Choroid plexus epithelial cell (primary cell): ENCODE data around the gene AP5Z1.

Experiments
- DNase-seq: peaks from one replicate; pipeline ENCODE4 v3.0.0-alpha.2; 2010; ENCODE audit warnings: low read depth
- H3K4me3 ChIP-seq: 2 replicates; pipeline ENCODE4 v1.5.1; 2011; ENCODE audit warnings: low read depth, mild to moderate bottlenecking, control low read depth, low read length, moderate library complexity
- TF ChIP-seq, protein P1 (sequence below): conservative IDR thresholded peaks from 2 replicates; pipeline ENCODE4 v1.5.1; 2011; ENCODE audit warnings: low read depth, mild to moderate bottlenecking, control low read depth, inconsistent platforms, low read length, moderate library complexity

The AP5Z1 gene

DNA sequence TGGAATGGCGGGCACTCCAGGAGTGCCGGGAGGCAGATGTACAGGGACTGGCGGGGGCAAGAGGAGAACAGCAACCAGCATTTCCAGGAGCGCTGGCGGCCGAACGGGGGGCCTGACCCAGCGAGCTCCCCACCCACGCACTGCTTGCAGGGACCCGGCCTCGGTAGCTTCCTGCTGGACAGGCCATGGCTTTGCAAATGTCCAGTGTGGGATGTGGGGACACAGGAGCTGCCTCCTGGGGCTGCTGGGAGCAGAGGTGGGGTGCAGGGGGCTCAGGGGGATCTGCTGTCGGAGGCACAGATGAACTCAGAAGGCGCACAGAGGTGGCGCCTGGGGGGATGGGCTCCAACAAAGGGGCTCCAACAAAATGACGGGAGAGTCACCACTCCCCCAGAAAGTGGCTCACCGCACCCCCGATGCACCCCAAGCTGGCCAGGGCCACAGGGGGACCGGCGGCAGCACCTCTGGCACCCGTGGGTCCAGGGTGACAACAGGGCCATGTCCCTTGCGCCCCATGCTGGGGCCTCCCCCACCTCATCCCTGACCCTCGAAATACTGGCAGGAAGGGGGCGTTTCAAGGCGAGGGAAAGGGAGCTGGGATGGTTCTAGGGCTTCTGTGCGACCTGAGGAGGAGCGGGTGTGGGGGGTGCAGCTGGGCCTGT is 41.1 kb downstream of the AP5Z1 start:
- no peak overlapping the region for H3K4me3 ChIP-seq
- TF ChIP-seq, protein P1, sequence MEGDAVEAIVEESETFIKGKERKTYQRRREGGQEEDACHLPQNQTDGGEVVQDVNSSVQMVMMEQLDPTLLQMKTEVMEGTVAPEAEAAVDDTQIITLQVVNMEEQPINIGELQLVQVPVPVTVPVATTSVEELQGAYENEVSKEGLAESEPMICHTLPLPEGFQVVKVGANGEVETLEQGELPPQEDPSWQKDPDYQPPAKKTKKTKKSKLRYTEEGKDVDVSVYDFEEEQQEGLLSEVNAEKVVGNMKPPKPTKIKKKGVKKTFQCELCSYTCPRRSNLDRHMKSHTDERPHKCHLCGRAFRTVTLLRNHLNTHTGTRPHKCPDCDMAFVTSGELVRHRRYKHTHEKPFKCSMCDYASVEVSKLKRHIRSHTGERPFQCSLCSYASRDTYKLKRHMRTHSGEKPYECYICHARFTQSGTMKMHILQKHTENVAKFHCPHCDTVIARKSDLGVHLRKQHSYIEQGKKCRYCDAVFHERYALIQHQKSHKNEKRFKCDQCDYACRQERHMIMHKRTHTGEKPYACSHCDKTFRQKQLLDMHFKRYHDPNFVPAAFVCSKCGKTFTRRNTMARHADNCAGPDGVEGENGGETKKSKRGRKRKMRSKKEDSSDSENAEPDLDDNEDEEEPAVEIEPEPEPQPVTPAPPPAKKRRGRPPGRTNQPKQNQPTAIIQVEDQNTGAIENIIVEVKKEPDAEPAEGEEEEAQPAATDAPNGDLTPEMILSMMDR = no peak
- DNase-seq = no peak

DNA sequence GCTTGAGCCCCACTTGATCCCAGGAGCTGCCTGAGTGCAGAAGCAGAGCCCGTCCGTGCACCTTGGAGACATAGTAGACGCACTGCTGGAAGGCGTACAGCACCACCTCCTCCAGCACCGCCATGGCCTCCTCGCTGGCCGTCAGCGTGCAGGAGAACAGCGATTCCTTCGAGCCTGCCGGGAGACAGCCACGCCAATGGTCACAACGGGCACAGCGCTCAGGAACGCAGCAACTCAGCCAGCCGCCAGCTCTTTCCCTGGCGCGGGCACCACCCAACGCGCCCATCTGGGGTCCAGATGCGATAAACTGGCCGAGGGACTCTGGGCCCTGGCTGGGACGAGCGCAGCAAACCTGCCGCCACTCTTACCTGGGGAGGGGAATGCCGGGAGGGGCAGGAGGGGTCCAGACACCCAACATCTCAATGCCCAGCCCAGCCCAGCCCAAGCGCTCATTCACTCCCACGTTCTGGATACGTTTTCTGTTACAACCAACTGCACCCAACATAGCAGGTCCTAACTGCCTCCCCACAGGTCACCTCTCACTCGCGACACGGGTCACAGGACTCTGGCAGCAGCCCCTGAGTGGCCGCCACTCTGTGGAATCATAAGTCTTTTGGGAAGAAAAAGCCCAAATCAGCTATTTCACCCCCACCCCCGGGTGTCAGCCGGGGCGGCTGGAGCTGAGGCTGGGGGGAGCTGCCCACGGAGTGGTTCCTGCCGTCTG is 41.9 kb downstream of the AP5Z1 start:
- DNase-seq = no peak
- TF ChIP-seq, protein P1 = no peak
- no peak overlapping the region for H3K4me3 ChIP-seq

DNA sequence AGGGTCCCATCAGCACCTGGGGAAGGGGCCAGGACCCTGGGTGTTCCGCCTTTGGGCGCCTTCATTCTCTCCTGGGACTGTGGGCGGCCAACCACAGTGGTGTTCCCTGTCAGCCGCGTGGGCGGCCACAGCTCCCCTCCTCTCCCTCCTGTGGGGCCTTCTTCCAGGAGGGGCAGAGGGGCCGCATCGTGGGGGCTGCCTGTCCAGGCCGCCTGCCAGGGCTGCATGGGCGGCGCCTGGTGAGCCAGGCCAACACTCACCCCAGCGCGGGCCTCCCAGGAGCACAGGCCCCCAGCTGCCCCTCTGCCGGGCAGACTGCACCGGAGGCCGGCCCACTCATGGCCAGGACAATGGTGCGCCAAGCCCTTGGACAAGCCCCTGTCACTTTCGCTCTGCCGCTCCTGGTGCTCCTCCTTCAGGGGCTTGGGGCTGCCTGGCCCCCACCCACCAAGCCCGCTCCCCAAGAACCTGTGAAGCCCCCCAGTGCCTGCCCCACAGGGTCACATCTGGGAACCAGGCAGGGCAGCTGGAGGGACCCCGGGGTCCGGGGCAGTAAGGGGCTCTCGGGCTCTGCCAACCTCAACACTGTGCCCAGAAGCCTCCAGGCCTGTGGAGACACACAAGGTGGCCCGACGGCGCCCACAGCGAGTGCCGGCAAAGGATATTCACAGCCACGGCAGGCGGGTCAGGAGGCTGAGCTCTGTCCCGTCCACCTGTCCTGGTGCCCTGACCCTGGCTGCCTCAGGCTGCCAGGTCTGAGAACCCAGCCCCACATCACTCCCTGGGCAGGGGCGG is 42.8 kb downstream of the AP5Z1 start:
- H3K4me3 ChIP-seq = no peak overlapping the region
- DNase-seq = no peak
- TF ChIP-seq, protein P1 = no peak

DNA sequence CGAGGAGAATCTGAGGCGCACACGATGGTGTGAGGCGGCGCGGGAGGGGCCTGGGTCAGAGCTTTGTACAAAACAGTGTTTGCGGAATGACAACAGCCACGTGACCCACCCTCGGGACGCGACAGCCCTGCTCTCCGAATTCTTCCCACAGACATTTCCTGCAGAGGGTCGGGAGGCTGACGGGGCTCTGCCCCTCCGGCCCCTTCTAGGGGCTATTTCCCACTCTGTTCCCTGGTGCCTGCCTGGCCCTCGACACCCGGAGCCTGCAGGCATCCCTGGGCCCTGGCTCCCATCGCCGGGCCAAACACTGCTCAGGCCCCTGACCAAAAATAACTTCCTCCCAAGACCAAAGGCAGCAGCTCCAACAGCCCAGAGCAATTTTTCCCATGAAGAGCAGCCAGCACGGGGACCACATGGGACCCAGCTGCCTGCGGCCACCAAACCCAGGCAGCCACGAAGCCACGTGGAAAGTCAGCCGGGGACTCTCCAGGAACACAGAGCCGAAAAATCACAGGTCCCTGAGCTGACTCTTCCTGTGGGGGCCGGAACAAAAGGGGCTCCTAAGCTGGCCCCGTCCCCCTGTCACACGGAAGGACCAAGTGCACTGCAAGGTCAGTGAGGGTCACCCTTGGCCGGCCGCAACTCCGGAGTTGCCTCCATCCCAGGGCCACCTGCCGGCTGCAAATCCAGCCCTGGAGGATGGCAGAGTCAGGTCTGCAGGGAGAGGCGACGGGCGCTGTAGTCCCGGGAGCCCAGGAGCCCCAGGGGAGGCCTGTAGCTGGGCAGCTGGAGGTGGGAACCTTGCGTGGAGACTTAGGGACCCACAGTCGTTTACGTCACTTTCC is 44.4 kb downstream of the AP5Z1 start:
- no peak for DNase-seq
- no peak overlapping the region for H3K4me3 ChIP-seq
- TF ChIP-seq, protein P1 = no peak

DNA sequence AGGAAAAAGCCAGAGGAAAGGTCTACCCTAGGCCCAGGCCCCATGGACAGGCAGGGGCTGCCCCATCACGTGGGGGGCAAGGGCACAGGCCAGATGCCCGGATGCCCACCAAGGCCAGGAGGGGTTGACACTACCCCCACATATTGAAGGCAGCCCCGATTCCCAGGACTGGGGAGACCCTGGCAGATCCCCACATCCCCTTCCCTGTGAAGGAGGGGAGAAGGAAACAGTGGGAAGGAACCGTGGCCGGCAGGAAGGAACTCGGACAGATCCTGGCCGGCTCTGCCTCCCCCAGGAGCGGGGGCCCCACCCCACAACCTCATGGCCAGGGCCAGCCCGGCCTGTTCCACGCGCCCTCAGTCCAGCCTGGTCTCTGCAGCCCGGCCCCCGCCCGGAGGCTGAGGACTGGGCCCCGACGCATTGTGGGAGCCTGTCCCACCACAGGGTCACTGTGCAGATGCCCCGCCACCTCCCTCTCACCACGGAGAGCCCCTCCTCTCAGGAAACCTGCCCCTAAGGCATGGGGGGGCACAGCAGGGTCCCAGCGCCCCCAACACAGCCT is 45.1 kb downstream of the AP5Z1 start:
- TF ChIP-seq, protein P1 = no peak
- no peak overlapping the region for H3K4me3 ChIP-seq
- DNase-seq = no peak

DNA sequence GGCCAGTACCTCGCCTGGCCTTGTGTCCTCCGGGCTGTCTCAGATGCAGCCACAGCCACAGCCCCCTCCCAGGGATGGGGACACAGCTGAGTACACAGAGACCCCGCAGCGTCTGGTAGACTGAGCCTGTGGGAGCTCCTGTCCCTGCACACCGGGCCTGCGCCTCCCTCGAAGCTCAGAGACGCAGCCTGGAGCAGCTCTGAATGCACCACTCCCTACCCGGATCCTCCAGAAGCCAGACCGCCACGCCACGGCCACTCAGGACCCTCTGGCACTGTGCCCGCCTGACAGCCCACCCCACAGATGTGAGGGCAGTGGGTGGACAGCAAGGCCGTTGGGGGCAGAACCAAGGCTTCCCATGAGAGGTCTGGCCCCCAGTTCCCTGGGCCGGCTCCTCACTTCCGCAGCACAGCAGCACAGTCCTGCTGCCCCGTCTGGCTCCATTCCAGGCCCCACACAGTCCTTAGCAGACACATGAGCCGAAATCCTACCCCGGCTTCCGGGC is 45.6 kb downstream of the AP5Z1 start:
- TF ChIP-seq, protein P1 = no peak
- DNase-seq = no peak
- H3K4me3 ChIP-seq = no peak overlapping the region
